GM18951 (cell line): ENCODE data around the gene MIA.
A peak's percentile ranks its signal among the peaks of the same experiment; 100 is the strongest.
"Not testable (repeated sequence)": the region's sequence is repeated elsewhere in the genome, so short reads cannot be mapped to it uniquely, and the experiment has no call there.

ENCODE experiments used
- POLR2A ChIP-seq: IDR thresholded peaks from 4 replicates; pipeline ENCODE4 v1.6.1; 2011; ENCODE audit warnings: mild to moderate bottlenecking; ENCODE audit not compliant: insufficient read length, insufficient read depth; ENCODE audit errors: extremely low read depth
- in situ Hi-C: fragments of 300-500 bp; cut with MboI; formaldehyde crosslinking; loops from one replicate; pipeline ENCODE4 v1.12.0; 2022; ENCODE audit warnings: low sequenced_read_pairs, mixed read lengths, inconsistent platforms; ENCODE audit not compliant: unreplicated experiment

The MIA gene

DNA sequence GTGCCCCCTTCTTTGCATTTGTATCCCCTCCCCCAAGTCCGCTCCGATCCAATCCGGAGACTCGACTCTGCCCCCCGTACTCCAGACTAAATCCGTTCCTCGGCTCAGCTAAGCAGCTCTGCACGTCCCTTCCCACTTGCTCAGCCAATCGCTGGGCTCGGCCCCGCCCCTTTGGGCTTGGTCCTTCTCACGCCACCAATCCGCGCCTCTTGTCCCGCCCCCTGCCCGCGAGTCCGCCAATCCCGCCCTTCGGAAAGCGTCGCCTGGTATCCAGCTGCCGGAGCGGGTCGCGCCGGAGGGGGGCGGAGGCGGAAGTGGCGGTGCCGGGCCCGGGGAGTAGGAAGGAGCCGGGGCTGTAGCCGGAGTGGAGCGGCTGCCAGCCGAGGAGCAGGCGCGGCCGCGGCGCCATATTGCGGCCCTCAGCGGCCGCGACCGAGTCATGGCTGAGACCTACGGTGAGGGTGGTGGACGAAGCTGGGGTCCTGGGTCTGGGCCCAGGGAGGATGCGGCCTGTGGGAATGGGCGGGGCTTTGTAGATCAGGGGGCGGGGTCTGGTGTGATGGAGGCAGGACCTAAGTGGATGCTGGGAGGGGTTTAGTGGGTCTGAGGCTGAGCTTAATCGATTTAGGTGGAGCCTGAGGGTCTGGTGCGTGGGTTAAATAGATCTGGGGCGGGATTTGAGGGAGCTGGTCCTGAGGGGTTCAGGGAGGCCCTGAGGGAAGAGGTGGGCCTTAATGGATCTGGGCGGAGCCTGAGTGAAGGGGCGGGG lies 2.8 kb downstream of the MIA start, which contains the start of gene RAB4B:
TSS of gene RAB4B (plus strand) at position 311 of the 769 bp plus-strand sequence. CDS start at position 440, 129 bp downstream.
- in situ Hi-C loops = no loop called here
- peak; percentile 73 for TF ChIP-seq POLR2A

- no peak for TF ChIP-seq POLR2A
- in situ Hi-C loops = no loop called here
Observed at GRCh38 chr19:40778706-40779284, 3.5 kb downstream of the MIA start.

- in situ Hi-C loops = no loop called here
- TF ChIP-seq POLR2A = no peak
Observed at GRCh38 chr19:40780582-40780981, 5.3 kb downstream of the MIA start.

- in situ Hi-C loops = no loop called here
Observed at GRCh38 chr19:40781140-40781539, 5.8 kb downstream of the MIA start.

DNA sequence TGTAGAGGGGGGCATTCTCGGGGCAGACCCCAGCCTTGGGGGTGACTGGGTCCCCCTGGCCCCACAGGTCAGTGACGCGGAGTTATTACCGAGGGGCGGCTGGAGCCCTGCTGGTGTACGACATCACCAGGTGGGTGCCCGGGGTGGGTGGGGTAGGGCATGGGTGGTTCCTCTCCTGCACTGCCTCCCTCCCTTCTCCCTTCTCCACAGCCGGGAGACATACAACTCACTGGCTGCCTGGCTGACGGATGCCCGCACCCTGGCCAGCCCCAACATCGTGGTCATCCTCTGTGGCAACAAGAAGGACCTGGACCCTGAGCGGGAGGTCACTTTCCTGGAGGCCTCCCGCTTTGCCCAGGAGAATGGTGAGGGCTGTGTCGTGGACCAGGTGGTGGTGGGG lies 8.4 kb downstream of the MIA start:
- in situ Hi-C loops = no loop called here
- TF ChIP-seq POLR2A = no peak

More at GRCh38 chr19:40781140-40781539, 5.8 kb downstream of the MIA start:
- TF ChIP-seq POLR2A = no peak

DNA sequence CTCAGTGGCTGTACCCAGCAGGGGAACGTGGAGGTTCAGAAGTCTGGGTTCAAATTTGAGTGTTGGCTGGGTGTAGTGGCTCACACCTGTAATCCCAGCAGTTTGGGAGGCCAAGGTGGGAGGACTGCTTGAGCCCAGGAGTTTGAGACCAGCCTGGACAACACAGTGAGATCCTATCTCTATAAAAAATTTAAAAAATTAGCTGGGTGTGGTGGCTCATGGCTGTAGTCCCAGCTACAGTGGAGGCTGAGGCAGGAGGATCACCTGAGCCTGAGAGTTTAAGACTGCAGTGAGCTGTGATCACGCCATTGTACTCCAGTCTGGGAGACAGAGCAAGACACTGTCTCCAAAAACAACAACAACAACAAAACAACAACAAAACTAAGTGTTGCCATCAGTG lies 8.8 kb downstream of the MIA start:
- in situ Hi-C loops = not testable (repeated sequence)

DNA sequence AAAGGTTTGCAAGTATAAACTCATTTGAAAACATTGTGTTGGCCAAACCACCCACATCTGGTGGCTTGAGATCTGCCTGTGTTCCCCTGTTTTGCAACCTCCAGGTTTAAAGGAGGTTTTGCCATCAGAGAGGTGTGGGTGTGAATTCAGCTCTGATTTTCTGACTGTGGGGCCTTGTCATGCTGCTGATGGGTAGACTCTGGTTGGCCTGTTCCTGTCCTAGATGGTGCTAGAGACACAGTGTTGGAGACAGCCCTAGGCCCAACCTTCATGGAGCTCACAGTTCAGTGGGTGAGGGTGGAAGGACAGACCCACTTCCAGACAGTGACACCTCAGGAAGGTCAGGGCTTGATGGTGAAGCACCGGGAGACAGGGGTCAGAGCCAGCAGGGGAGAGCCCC lies 10.2 kb downstream of the MIA start:
- TF ChIP-seq POLR2A = no peak
- in situ Hi-C loops = no loop called here

DNA sequence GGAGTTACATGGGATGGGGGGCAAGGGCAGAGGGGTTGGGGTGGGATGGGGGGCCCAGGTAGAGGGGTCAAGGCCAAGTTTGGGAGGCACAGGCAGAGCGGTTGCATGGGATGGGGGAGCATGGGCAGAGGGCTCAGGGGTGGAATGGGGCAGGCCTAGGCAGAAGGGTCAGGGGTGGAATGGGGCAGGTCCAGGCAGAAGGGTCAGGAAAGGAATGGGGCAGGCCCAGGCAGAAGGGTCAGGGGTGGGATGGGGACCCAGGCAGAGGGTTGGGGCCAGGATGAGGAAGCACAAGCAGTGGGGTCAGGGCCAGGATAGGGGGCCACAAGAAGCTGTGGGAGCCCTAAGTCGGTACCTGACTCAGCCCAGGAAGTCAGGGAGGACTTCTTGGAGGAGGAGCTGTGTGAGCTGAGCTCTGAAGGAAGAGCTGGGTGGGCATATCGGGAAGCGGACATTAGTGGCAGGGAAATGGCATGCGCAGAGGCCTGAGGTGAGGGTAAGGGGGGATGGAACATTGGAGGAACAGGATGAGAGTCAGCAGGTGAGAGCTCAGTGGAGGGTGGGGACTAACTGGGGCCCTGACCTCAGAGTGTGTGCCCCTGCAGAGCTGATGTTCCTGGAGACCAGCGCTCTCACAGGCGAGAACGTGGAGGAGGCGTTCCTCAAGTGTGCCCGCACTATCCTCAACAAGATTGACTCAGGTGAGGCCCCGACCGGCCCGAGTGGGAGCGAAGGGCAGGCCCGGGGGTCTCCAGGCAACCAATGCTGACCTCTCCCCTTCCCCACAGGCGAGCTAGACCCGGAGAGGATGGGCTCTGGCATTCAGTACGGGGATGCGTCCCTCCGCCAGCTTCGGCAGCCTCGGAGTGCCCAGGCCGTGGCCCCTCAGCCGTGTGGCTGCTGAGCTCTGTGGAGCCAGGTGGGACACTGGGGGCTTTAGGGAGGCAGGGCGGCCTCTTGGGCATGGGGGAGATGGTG lies 11.0 kb downstream of the MIA start:
- in situ Hi-C loops = no loop called here
- no peak for TF ChIP-seq POLR2A

GRCh38 chr19:40791349-40791748 lies 16.0 kb downstream of the MIA start:
- in situ Hi-C loops = no loop called here

GRCh38 chr19:40791996-40792395 lies 16.7 kb downstream of the MIA start:
- in situ Hi-C loops = no loop called here

More at GRCh38 chr19:40791349-40791748, 16.0 kb downstream of the MIA start:
- TF ChIP-seq POLR2A = no peak

GRCh38 chr19:40797166-40797962 lies 22.0 kb downstream of the MIA start:
- in situ Hi-C loops = no loop called here
- no peak for TF ChIP-seq POLR2A

More at GRCh38 chr19:40791996-40792395, 16.7 kb downstream of the MIA start:
- no peak for TF ChIP-seq POLR2A

DNA sequence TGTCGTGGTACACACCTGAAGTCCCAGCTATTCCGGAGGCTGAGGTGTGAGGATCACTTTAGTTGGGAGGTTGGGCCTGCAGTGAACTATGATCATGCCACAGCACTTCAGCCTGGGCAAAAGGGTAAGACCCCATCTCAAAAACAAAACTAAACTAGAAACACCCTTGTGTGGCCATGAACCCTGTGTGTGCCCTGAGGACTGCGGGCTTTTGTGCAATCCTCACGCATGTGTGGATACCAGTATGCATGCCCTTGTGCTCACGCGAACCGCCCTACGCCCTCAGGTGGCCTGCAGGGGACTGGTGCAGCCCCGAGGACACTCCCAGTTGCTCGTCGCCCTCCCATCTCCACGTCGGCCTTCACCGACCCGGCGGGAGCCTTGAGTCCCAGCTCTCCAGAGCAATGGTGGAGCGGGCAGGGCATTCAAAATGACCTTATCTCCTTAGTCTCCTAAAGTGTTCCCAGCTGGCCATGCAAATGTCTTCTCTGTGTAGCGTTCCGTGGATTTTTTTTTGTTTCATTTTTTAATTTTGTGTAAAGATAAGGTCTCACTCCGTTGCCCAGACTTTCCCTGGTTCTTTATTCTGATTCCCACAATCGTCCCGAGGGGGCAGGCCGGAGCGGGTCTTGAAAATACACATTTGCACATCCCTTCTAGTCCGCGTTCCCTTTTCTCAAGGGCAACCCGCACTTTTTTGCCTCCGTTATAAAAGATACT lies 22.8 kb downstream of the MIA start:
- in situ Hi-C loops = no loop called here
- peak; percentile 58 for TF ChIP-seq POLR2A
